BLaER1 (cell line): ENCODE results near the gene OIT3.

ENCODE experiments used
- H3K27ac ChIP-seq: shearing (Covaris generic); formaldehyde crosslinking; 2 replicates; pipeline ENCODE4 v1.8.1; 2022
- H3K27me3 ChIP-seq: shearing (Covaris generic); formaldehyde crosslinking; 2 replicates; pipeline ENCODE4 v1.8.1; 2022
- H3K36me3 ChIP-seq: shearing (Covaris generic); formaldehyde crosslinking; 2 replicates; pipeline ENCODE4 v1.8.1; 2022
- H3K4me1 ChIP-seq: shearing (Covaris generic); formaldehyde crosslinking; 2 replicates; pipeline ENCODE4 v1.8.1; 2022
- H3K4me2 ChIP-seq: shearing (Covaris generic); formaldehyde crosslinking; 2 replicates; pipeline ENCODE4 v1.8.1; 2022
- H3K4me3 ChIP-seq: shearing (Covaris generic); formaldehyde crosslinking; 2 replicates; pipeline ENCODE4 v1.8.1; 2022
- H3K9ac ChIP-seq: shearing (Covaris generic); formaldehyde crosslinking; 2 replicates; pipeline ENCODE4 v1.8.1; 2022
- H3K9me3 ChIP-seq: shearing (Covaris generic); formaldehyde crosslinking; 2 replicates; pipeline ENCODE4 v1.8.1; 2022
- H4K20me1 ChIP-seq: shearing (Covaris generic); formaldehyde crosslinking; 2 replicates; pipeline ENCODE4 v1.8.1; 2022
- Cebpa-rat ChIP-seq: shearing (Covaris generic); IDR thresholded peaks from 2 replicates; pipeline ENCODE4 v1.8.1; 2022

OIT3 gene

GRCh38 chr10:72979709-72980108 is 86.2 kb downstream of the OIT3 start:
- Histone ChIP-seq H3K4me2 (no peak overlapping the region), H3K36me3 (no peaks in the 10 kb centered on the region), H4K20me1 (no peaks in the 10 kb centered on the region), H3K27me3 (no peaks in the 10 kb centered on the region), H3K4me1 (no peaks in the 10 kb centered on the region), H3K9ac (no peak overlapping the region), H3K27ac (no peak overlapping the region), H3K4me3 (no peak overlapping the region), H3K9me3 (peaks cover 72% of the 10 kb centered on the region)
- TF ChIP-seq Cebpa-rat = no peak

GRCh38 chr10:72980348-72980747 is 86.8 kb downstream of the OIT3 start:
- no peaks in the 10 kb centered on the region for H3K4me1 ChIP-seq
- H3K9ac ChIP-seq = no peak overlapping the region
- no peaks in the 10 kb centered on the region for H3K27me3 ChIP-seq
- no peaks in the 10 kb centered on the region for H3K36me3 ChIP-seq
- no peak for TF ChIP-seq Cebpa-rat
- H3K27ac ChIP-seq = no peak overlapping the region
- peaks cover 65% of the 10 kb centered on the region for H3K9me3 ChIP-seq
- H3K4me2 ChIP-seq = no peak overlapping the region
- no peaks in the 10 kb centered on the region for H4K20me1 ChIP-seq
- H3K4me3 ChIP-seq = no peak overlapping the region

- no peak for TF ChIP-seq Cebpa-rat
- Histone ChIP-seq H3K4me1 (no peaks in the 10 kb centered on the region), H3K27ac (no peak overlapping the region), H3K36me3 (no peaks in the 10 kb centered on the region), H3K4me3 (no peak overlapping the region), H3K4me2 (no peak overlapping the region), H3K9me3 (peaks cover 56% of the 10 kb centered on the region), H4K20me1 (no peaks in the 10 kb centered on the region), H3K9ac (no peak overlapping the region), H3K27me3 (no peaks in the 10 kb centered on the region)
Observed at GRCh38 chr10:72981028-72981881, 87.7 kb downstream of the OIT3 start.

- Histone ChIP-seq H4K20me1 (no peaks in the 10 kb centered on the region), H3K4me2 (no peak overlapping the region), H3K27me3 (no peaks in the 10 kb centered on the region), H3K36me3 (no peaks in the 10 kb centered on the region), H3K4me3 (no peak overlapping the region), H3K9ac (no peak overlapping the region), H3K4me1 (no peaks in the 10 kb centered on the region), H3K9me3 (peaks cover 49% of the 10 kb centered on the region), H3K27ac (no peak overlapping the region)
- TF ChIP-seq Cebpa-rat = no peak
Observed at GRCh38 chr10:72981882-72982529, 88.5 kb downstream of the OIT3 start.
